Umbilical cord (tissue), 2 donors: ENCODE measurements around the gene RNF11. TPM values are rescaled to one million over a fixed set of nuclear protein-coding genes. Genes with fewer than 3 reads are reported as not detected.

Source experiments
- DNase-seq: peaks from one replicate; pipeline ENCODE4 v3.0.0-alpha.2; 2015; ENCODE audit warnings: low spot score
- total RNA-seq: library from RNA; depleted of rRNA; stranded (reverse); fragments of >200 nt; gene quantifications from one replicate; pipeline ENCODE4 v1.2.3, GENCODE V29; 2014; ENCODE audit warnings: low replicate concordance; ENCODE audit not compliant: insufficient read depth

RNF11 gene
- total RNA-seq, 1 donor from 2014 or later = 111 TPM

DNA sequence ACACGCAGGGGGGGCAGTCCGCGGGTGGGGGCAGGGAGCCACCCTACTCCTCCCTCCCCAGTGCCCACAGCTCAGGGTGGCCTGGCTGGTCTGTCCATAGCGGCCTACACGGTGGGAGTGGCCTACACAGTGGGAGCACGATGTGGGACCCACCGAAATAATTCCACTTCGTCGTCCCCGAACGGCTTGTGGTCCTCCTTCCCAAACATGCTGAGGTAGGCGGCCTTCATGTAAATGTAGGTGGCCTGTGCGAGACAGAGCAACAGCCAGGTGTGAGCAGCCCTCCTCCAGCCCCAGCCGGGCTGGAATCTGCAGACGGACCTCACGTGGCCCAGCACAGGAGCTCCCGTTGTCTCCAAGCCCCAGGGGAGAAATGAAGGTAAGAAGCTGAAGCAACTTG is 59.9 kb downstream of the RNF11 start:
- no peak for DNase-seq

GRCh38 chr1:51296383-51297357 is 60.6 kb downstream of the RNF11 start:
- DNase-seq = peak; percentile 84

GRCh38 chr1:51297401-51298321 is 61.6 kb downstream of the RNF11 start:
- DNase-seq = no peak

GRCh38 chr1:51298322-51298705 is 62.2 kb downstream of the RNF11 start:
- no peak for DNase-seq

DNA sequence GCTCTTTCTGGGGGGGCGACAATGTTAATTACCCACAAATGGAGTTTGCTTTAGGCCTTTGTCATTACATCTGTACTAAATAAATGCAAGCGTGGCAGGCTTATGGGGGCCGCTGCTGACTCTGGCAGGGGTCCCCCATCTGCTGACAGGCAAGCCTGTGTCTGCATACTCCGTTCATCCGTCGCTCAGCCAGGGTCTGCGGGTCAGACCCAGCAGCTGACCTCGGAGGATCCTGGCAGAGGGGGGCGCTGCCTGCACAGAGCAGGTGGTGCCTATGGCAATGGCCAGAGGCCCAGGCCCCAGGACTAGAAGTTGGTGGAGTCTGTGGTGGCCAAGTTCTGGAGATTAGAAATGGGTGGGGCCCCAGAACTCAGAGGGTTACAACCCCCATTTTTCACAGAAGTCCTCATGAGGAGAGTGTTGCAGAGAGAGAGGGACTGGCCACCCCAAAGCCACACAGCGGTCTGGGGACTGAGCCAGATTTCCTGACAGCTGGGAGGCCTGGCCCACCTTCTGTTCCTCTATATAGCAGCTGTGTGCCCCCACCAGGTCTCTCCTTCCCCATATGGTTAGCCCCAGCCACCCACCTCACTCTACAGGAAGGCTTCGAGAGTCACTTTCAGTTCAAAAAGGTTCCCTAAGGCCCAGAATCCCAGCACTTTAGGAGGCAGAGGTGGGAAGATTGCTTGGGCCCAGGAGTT is 63.3 kb downstream of the RNF11 start:
- DNase-seq = no peak

DNA sequence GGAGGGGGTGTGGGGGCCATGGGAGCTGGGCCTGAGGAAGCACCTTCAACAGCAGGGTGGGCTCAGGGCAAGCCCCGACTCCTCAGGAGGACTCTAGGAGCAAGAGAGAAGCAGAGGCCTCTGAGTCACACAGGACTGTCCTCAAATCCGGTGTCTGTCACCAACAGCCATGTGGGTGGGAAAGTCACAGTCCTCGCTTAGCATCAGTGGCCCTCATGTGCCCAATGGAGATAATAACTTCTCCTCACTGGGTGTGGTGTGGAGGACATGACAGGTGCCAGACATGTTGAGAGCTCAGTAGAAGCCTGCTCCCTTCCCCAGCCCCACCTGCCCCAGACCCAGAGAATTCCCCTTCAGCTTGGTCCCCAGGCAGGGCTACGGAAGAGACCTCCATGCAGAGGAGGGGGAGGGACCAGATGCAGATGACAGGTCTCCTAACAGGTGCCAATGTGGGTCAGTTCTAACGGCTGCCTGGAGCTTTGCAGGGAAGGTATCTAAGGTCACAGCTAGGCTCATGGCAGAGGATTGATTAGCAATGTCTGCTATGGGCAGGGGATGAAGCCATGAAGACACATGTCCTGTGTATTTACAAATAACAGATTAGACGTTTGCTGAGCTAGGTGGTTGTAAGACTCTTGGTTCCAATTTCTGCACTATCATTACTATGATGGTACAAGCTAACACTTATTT is 64.1 kb downstream of the RNF11 start:
- no peak for DNase-seq

DNA sequence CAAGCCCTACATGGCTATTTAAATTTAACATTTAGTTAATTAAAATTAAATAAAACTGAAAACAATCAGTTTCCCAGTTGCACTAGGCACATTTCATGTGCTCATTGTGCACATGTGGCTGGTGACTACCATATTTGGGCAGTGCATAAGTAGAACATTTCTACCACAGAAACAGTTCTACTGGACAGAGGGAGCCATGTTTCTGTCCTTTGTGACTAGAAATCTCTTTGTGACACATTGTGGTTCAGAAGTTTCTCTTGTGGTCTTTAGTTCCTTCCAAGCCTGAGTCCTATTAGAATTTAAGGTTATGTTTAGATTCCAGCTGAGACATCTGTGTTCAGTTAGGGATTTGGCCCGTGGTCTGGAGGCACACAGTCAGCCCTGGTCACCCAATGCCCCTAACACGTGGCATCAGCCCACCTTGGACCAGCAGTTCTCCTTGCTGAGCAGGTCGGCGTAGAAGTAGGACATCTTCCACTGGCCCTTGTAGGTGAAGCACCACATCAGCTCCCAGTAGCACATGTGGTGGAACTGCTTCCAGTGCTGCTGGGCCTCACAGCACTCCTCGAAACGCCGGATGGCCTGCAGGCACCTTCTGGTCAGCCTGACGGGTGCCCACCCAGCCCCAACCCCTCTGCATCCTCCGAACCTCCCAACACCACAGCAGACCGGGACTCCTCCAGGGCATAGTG is 65.2 kb downstream of the RNF11 start:
- no peak for DNase-seq

DNA sequence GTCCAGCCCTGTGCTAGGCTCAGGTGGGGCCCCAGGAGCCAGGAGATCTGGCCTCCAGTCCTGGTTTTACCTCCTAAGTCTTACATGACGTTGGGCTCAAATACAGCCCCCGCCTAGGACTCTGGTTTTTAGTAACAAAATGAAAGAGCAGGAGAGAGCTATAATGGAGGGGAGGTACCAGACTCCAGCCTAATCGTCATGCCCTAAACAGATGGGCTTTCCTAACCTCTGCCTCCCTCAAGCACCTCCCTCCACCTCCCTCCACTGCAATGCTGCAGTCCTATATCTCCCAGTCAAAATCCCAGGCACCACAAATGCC is 65.7 kb downstream of the RNF11 start:
- DNase-seq = no peak

DNA sequence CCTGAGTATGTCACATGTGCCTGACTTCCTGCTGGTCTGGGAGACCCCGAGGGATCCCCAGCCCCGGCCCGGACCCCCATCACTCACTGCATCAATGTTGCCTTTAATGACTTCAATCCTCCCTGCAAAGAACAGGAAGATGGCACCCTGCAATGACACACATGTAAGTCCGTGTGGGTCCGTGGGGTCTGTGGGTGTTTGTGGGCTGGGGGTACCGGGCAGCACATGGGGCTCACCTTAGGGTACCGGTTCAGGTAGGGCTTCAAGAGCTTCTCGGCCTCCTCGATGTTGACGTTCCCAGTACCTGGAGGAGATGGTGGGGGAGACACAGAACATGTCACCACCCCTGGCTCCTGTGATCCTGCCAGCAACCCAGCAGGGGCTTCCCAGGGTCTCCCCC is 66.2 kb downstream of the RNF11 start:
- DNase-seq = no peak

DNA sequence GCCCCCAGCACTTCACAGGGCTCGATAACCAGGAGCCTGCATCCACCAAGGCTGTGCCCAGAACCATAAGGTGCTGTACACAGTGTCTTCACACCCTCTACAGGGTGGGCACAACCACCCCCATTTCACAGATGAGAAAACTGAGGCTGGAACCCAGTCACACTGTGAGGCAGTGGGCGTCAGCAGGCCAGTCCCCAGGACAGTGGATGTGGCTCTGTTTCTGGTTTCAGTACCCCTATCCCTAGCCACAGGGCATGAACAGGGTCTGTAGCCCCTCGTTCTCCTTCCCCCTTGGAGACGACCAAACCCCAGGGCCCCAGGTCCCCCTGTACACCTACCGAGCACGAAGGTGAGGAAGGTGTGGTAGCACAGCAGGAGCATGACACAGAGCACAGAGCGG is 66.7 kb downstream of the RNF11 start:
- DNase-seq = no peak

DNA sequence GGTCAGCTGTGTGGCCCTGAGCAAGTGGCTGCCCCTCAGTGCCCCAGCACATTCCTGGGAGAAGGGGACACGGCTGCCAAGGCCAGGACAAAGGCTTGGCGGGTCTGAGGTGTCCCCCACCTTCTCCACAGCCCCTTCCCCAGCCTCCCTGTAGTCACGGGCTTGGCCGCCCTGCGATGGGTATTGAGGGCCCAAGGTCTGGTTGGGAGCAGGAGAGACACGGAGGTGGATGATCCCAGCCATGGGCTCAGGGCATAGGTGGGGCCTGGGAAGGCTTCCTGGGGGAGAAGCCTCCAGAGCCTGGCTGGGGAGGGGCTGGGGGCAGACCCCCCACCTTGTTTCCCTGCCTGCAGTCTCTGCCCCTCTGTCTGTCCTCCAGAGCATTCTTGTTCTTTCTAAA is 67.2 kb downstream of the RNF11 start:
- DNase-seq = no peak

GRCh38 chr1:51303751-51304251 is 67.7 kb downstream of the RNF11 start:
- peak; percentile 77 for DNase-seq

DNA sequence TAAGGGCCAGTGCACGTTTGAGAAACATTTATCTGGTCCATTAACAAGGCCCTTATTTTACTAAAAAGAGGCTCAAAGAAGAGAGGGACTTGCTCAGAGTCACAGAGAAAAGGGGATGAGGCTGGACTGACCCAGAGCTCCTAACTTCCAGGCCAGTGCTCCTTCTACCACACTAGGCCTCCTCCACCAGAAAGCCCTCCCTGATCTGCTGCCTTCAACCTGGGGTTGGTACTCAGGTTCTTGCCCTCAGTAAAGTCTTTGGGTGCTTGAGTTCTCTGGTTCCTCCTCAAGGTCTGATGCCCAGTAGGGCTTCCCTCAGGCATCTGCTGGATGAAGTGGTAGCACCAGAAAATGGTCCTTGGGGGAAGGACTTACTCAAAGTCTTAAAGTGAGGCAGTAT is 68.3 kb downstream of the RNF11 start:
- DNase-seq = no peak

DNA sequence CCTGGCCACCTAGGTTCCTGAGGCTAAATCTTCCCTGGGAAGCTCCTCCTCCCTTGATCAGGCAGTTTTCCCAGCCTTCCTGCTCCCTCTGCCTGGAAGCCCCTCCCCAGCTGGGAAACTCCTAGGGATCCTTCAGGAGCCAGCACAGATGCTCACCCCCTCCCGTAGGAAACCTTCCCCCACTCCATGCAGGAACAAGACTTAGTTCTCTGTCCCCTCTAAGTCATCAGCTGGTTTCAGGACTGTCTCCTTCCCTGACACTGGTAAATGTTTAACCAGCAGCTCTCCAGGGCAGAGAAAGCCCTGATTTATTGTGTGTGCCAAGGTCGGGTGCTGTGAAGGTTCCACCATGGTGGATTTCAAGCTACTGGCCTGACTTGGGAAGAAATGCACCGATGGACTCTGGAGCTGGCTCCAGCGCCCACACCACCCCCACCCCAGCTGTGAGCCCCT is 69.3 kb downstream of the RNF11 start:
- no peak for DNase-seq

DNA sequence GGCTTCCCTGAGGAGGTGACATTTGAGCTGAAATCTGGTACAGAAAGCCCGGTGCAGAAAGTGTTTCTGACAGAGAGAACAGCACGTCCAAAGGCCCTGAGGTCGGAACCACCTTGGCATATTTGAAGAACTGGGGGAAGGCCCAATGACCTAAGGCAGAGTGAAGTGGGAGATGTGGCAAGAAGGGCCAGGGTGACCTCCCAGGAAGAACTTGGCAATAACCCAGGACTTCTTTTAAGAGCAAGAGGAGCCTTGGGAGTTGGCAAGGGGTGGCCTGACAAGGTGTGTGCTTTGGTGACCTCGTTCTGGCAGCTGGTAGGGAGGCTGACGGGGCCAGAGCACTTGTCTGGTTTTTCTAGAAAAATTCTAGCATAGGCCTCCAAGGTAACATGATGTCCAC is 70.9 kb downstream of the RNF11 start:
- DNase-seq = no peak

GRCh38 chr1:51308636-51309035 is 72.6 kb downstream of the RNF11 start:
- no peak for DNase-seq

DNA sequence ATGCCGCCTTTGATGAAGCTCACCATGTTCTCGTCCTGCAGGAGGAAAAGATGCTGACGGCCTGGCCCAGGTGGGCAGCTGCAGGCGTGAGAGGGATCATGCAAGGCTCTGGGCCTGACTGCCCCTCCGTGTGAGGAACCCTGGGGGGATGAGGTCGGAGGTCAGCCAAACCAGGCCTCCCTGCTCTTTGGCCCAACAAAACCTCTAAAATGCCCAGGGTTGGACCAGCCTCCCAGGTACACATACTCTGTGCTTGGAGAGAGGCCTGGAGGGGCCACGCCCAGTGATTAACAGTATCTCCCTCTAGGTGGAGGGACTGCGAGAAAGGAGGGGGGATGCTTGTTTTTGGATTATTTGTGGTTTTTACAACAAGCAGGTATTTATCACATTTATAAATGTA is 73.2 kb downstream of the RNF11 start:
- no peak for DNase-seq

DNA sequence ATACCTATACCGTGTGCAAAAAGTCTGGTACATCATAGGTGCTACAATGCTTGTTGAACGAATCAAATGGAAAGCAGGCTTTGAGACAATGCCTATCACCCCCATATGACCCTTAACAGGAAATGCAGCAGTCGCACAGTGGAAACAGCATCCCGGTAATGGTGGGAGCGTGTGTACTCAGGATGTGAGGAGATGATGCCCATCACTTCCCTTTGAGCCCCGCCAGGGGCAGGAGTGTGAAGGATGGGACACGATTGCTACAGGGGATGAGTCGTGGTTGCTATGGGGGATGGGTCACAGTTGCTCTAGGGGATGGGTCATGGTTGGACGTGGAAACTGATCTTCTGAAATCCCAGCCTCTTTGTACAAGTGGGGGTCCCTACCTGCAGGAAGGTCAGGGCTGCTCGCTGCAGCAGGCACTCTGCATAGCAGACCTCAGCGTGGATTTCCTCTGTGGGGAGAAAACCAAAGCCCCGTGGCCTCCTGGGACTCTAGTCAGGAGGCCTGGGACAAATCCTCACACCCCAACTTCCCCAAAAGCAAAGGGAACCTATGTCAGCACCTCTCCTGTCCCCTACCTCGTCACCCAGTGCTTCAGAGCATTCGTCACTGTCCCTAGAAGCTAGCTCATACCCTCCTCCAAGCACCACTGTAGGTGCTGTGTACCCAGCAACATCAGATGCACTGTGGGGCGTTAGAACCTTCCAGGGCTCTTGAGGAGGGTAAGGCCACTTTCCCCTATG is 75.0 kb downstream of the RNF11 start:
- DNase-seq = no peak

GRCh38 chr1:51311826-51312225 is 75.8 kb downstream of the RNF11 start:
- no peak for DNase-seq

DNA sequence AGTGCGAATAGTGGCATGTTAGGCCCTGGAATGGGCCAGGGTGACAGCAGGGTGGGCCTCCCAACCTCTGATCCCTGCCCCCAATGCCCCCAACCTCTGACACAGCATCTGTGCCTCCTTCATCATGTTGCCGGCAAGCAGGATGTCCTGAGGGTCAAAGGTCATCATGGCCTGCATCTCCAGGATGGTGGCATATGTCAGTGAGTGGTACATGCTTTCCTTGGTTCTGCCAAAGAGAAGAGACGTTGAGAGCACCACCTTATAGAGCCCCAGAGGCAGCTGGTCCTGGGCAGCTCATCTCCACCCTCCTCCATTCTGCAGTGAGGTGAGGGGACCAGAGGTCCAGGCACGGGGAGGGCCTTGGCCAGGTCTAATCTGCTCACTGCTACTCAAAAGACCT is 76.6 kb downstream of the RNF11 start:
- DNase-seq = no peak
